HG03139 (cell line): ENCODE results near the gene ACTL7B.
"Not testable (repeated sequence)": the region's sequence is repeated elsewhere in the genome, so short reads cannot be mapped to it uniquely, and the experiment has no call there.

Experiments
- ATAC-seq: cut with Tn5 transposase; IDR thresholded peaks from one replicate; pipeline ENCODE4 v1.9.1; 2021; ENCODE audit not compliant: unreplicated experiment

ACTL7B gene

DNA sequence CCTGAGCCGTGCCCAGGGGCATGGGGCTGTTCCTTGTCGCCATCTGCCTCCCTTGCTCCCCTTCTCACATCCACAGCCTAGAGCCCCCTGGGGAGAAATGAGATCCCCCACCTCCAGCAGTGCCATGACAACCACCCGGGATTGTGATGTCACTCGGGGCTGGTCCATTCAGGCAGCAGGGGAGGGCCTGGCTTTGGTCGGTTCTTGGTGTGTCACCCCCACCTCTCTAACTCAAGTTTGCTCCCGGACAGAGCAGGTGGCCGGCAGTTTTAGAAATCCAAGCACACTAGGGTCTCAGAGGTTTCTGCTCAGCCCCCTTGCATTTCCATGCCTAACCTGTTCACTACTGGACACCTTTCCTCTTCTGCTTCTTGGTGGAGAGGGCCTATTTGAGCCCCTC is at the start of gene ACTL7B:
Gene ACTL7B, minus strand, starts transcription at position 99 of the 400 bp plus-strand sequence. Its CDS starts 56 bp downstream, at position 43.
- ATAC-seq, result no peak

- ATAC-seq, result no peak
Measured at GRCh38 chr9:108905494-108905893, 49.7 kb upstream of the ACTL7B start.

GRCh38 chr9:108904161-108904560 is 48.4 kb upstream of the ACTL7B start:
- ATAC-seq, result no peak

- ATAC-seq, result no peak
Measured at GRCh38 chr9:108903420-108904103, 47.8 kb upstream of the ACTL7B start.

DNA sequence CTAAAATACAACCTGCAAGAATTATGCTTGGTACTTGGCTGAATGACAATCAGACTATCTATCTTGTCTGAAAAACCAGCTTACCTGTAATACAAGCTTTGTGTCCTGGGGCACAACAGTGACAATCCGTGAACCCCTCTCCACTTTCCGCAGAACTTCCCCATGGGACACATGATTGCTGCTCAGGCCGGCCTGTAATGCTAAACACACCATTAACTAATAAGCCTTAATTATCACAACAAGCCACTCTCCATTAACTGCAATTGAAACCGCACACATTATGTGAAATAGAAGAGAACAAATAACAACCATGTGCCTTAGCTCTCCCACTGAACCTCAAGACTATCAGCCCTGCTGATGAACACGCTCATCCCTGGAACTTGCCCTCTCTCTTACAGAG is 44.4 kb upstream of the ACTL7B start:
- ATAC-seq, result no peak

DNA sequence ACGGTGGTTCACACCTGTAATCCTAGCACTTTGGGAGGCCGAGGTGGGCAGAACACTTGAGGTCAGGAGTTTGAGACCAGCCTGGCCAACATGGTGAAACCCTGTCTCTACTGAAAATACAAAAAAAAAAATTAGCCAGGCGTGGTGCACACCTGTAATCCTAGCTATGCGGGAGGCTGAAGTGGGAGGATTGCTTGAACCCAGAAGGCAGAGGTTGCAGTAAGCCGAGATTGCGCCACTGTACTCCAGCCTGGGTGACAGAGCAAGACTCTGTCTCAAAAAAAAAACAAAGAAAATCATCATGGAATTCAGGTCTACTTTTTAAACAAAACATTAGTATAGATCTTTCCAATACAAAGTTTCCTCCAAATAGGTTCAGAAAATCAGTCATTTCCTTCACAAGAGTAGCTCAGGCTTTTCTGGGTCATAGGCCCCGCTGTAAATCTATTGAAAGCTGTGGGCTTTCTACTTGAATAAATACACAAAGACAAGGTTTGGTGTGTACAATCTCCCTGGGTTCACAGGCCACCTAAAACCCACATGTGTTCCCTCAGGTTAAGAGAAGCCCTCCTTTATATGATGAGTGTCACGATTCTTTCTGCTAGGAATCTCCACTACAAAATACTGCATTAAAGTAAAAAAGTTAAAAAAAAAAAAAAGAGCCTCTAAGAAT is 43.4 kb upstream of the ACTL7B start:
- not testable (repeated sequence) for ATAC-seq

DNA sequence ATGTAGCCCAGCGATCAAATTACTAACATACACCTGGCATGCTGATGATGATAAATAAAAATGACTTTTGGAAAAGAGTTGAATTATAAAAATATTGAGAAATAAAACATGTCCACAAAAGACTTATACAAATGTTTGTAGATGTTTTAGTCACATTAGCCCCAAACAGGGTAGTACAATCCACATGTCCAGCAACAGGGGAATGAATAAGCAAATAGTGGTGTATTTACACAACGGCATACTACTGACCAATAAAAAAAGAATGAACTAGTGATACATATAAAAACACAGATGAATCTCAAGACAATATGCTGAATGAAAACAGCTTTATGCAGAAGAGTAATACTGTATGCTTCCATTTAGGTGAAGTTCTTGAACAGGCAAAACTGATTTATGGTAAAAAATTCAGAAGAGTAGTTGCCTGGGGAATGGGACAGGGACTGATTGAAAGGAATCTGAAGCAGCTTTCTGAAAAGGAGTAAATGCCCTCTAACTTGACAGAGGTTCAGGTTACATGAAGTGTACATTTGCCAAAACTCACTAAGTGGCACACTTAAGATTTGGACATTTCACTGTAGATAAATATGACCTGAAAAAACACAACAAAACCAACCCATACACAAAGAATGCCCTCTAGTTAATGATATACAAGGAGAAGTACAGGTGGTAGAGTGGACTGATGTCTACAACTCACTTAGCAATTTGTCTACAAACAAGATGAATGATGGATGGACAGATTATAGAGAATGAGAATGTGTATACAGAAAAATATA is 41.7 kb upstream of the ACTL7B start:
- ATAC-seq, result no peak

DNA sequence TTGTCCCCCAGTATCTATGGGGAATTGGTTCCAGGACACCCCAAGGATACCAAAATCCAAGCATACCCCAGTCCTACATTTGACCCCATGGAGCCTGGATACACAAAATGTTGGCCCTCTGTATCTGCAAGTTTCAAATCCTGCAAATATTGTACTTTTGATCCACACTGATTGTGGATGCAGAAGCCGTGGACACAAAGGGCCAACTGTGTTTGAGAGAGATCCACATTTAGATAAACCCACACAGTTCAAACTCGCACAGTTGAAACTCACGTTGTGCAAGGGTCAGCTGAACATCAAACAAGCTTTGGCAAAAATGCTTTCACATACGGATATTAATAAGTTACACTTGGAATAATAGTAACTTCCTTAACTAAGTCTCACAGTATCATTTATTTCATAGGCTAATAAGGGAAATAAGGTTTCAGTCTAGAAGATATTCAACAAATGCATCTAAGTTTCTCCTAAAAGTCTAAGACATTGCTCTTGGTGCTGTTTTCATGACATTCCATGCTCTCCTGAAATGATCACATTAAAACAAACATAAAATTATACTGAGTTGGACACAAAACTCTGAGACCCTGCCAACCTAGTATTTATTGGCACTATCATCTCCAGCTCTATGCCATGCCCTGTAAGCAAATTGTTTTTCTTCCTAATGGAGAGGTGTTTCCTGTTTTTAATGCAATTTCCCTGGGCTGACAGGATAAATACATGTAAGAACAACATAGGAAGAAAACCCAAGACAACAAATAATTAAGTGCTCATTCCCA is 38.6 kb upstream of the ACTL7B start:
- ATAC-seq, result no peak

- ATAC-seq, result no peak
Measured at GRCh38 chr9:108889649-108890067, 33.9 kb upstream of the ACTL7B start.

DNA sequence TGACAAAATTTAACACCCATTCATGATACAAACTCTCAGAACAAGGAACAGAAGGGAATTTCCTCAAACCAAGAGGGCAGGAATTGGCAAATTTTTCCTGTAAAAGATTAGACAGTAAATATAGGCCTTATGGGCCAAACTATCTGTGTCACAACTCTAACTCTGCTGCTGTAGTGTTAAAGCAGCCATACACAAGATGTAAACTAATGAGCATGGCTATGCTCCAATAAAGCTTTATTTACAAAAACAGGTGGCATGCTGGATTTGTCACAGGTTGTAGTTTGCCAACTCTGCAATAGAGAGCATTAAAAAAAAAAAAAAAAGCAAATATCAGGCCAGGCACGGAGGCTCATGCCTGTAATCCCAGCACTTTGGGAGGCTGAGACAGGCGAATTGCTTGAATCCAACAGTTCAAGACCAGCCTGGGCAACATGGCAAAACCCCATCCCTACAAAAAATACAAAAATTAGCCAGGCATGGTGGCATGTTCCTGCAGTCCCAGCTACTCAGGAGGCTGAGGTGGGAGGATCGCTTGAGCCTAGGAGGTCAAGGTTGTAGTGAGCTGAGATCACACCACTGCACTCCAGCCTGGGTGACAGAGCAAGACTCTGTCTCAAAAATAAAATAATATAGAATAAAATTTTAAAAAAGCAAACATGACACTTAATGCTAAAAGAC is 30.9 kb upstream of the ACTL7B start:
- ATAC-seq, result not testable (repeated sequence)

GRCh38 chr9:108885643-108886348 is 30.0 kb upstream of the ACTL7B start:
- ATAC-seq, result peak; percentile 97

DNA sequence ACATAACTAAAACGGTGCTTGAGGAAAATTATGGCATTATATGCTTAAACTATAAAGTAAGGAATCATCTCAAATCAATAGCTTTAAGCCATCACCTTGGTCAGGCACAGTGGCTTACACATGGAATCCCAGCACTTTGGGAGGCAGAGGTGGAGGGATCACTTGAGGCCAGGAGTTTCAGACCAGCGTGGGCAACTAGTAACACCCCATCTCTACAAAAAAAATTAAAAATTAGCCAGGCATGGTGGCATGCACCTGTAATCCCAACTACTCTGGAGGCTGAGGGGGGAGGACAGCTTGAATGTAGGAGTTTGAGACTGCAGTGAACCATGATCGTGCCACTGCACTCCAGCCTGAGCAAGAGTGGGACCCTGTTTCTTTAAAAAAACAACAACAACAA is 28.9 kb upstream of the ACTL7B start:
- no peak for ATAC-seq

GRCh38 chr9:108883085-108883484 is 27.3 kb upstream of the ACTL7B start:
- no peak for ATAC-seq

GRCh38 chr9:108882052-108882888 is 26.5 kb upstream of the ACTL7B start:
- ATAC-seq, result no peak

DNA sequence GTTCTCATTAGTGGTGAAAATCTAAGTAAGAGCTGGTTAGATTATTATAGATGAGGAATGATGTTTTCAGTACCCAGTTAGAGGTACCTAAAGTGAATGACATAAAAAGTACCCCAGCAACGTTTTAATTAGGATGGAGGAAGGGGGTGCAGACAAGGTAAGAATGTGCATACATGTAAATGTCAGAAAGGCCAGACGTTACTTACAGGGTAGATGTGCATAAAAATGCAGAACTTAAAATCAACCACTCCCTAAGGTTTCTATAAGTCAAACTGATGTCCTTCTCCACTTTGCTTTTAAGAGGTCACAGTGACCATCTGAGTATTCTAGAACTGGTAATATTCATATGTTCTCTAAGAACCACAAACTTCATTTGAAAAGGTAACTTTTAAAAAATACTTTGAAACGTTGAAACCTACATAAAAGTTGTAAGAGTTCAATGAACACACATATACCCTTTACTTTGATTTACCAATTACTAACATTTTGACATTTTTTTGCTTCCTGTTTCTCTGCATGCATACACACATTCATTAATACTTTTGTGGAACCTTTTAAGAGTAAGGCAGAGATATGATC is 25.0 kb upstream of the ACTL7B start:
- ATAC-seq, result no peak

DNA sequence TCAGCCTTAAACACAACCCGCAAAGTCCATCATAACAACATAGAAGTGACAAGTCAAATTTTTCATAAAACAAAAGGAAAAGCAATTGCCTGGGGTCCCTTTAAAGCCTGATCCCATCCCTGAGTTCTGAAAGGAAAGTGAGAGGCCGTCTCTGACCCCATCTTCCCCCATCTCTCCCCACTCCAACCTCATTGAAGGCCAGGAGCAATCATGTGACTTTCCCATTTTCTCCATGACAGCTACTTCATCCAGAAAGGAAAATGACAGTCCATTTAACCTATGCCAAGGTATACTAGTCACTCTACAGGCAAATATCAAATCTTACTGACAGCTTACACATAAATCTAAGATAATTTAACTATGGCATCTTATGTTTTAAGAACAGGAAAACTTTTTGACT is 21.7 kb upstream of the ACTL7B start:
- no peak for ATAC-seq

DNA sequence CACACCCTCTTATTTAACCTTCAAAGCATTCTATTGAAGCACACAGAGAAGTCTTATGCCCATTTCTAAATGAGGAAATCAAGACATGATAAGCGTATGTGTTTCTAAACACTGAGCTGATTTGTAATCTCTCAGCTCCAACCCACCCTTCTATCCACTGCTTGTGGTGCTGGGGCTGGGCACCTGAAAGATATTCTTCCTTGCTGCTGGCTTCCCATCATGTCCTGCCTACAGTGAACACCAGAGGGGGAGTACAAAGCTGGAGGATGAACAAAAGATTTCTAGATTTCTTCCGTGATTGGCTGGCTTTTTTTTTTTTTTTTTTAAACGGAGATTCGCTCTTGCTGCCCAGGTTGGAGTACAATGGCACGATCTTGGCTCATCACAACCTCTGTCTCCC is 20.6 kb upstream of the ACTL7B start:
- no peak for ATAC-seq

- ATAC-seq, result no peak
Measured at GRCh38 chr9:108874058-108874788, 18.4 kb upstream of the ACTL7B start.
